Suprapubic skin (tissue), 3 donors: ENCODE data around the gene CXXC5.

Experiments used
- CTCF ChIP-seq, 2 donors: fragments of 200-600 bp in 1 of 2; fragments of 450-650 bp in 1 of 2; sonication (generic) in 1 of 2; IDR thresholded peaks; one replicate each; pipeline ENCODE4 v1.5.1; 2016 to 2019; ENCODE audit warnings: antibody characterized with exemption in 2 of 2, mild to moderate bottlenecking in 1 of 2, moderate library complexity in 1 of 2
- POLR2AphosphoS5 ChIP-seq, 3 donors: sonication (generic); formaldehyde crosslinking; IDR thresholded peaks; one replicate each; pipeline ENCODE4 v1.6.1; 2017; ENCODE audit warnings: antibody characterized with exemption in 3 of 3

- TF ChIP-seq CTCF (IDR thresholded peaks at IDR 0.05) (no peak), POLR2AphosphoS5 (IDR thresholded peaks at IDR 0.05) (no peak)
Observed at GRCh38 chr5:139658928-139659667, 10.9 kb downstream of the CXXC5 start.
